ENCODE data around the gene ATP5F1C.

GRCh38 chr10:7810443-7810842 is 22.5 kb downstream of the ATP5F1C start:
- TF ChIP-seq CTCF (IDR thresholded peaks at IDR 0.05) = no peak
- TF ChIP-seq EZH2 (IDR thresholded peaks at IDR 0.05; ENCODE audit: borderline replicate concordance, insufficient read depth, low read depth, low read length, poor library complexity, severe bottlenecking) = no peak
